ENCODE measurements around the gene RASGRP3.
A peak's percentile ranks its signal among the peaks of the same experiment; 100 is the strongest.

RASGRP3 gene

GRCh38 chr2:33579227-33579626 lies 102.8 kb downstream of the RASGRP3 start:
- no peak for DNase-seq (ENCODE audit: low read depth in 3 of 3)

- no peak for DNase-seq (ENCODE audit: low read depth in 3 of 3)
Measured at GRCh38 chr2:33581872-33582271, 105.4 kb downstream of the RASGRP3 start.

- DNase-seq (ENCODE audit: low read depth in 3 of 3) = no peak
Measured at GRCh38 chr2:33583194-33583938, 106.9 kb downstream of the RASGRP3 start.

- DNase-seq (ENCODE audit: low read depth in 3 of 3) = no peak
Measured at GRCh38 chr2:33586766-33587165, 110.3 kb downstream of the RASGRP3 start.

- no peak for DNase-seq (ENCODE audit: low read depth in 3 of 3)
Measured at GRCh38 chr2:33588232-33588631, 111.8 kb downstream of the RASGRP3 start.

- no peak for DNase-seq (ENCODE audit: low read depth in 3 of 3)
Measured at GRCh38 chr2:33589444-33589843, 113.0 kb downstream of the RASGRP3 start.

GRCh38 chr2:33595385-33595784 lies 118.9 kb downstream of the RASGRP3 start:
- no peak for DNase-seq (ENCODE audit: low read depth in 3 of 3)

GRCh38 chr2:33597026-33597425 lies 120.6 kb downstream of the RASGRP3 start:
- no peak for DNase-seq (ENCODE audit: low read depth in 3 of 3)

GRCh38 chr2:33598561-33599174 lies 122.2 kb downstream of the RASGRP3 start:
- DNase-seq (ENCODE audit: low read depth in 3 of 3) = peak in 2 of 3 donors; percentile 12 to 40

GRCh38 chr2:33599175-33599942 lies 122.9 kb downstream of the RASGRP3 start, which contains the start of gene FAM98A:
Gene FAM98A (minus strand): TSS chr2:33599299. CDS start chr2:33599221, 78 bp downstream.
- peak; percentile 97 to 99 (median 97) for DNase-seq (ENCODE audit: low read depth in 3 of 3)

GRCh38 chr2:33599943-33600192 lies 123.4 kb downstream of the RASGRP3 start:
- no peak for DNase-seq (ENCODE audit: low read depth in 3 of 3)

- DNase-seq (ENCODE audit: low read depth in 3 of 3) = no peak
Measured at GRCh38 chr2:33602201-33602830, 125.9 kb downstream of the RASGRP3 start.

- DNase-seq (ENCODE audit: low read depth in 3 of 3) = no peak
Measured at GRCh38 chr2:33603416-33603815, 127.0 kb downstream of the RASGRP3 start.

GRCh38 chr2:33605056-33605455 lies 128.6 kb downstream of the RASGRP3 start:
- no peak for DNase-seq (ENCODE audit: low read depth in 3 of 3)

- no peak for DNase-seq (ENCODE audit: low read depth in 3 of 3)
Measured at GRCh38 chr2:33606100-33606499, 129.7 kb downstream of the RASGRP3 start.

- no peak for DNase-seq (ENCODE audit: low read depth in 3 of 3)
Measured at GRCh38 chr2:33606622-33607021, 130.2 kb downstream of the RASGRP3 start.

GRCh38 chr2:33607251-33607721 lies 130.8 kb downstream of the RASGRP3 start:
- no peak for DNase-seq (ENCODE audit: low read depth in 3 of 3)

- DNase-seq (ENCODE audit: low read depth in 3 of 3) = no peak
Measured at GRCh38 chr2:33607905-33608304, 131.5 kb downstream of the RASGRP3 start.

GRCh38 chr2:33614190-33614589 lies 137.7 kb downstream of the RASGRP3 start:
- no peak for DNase-seq (ENCODE audit: low read depth in 3 of 3)

All from stimulated activated CD4-positive, alpha-beta T cell treated with anti-CD3 and anti-CD28 coated beads, TNF-alpha, amount 100 ng/mL, for 48 hours (primary cell).